KMS-11 (cell line): Measurements from ENCODE around the gene TOP1.

ENCODE experiments used
- H2AFZ ChIP-seq: fragments of 200-600 bp; sonication (generic); 2 replicates; pipeline ENCODE4 v1.6.1; 2016; ENCODE audit warnings: antibody characterized with exemption, mixed run types, low read depth
- H3K27ac ChIP-seq: fragments of 200-600 bp; sonication (generic); 2 replicates; pipeline ENCODE4 v1.6.1; 2016; ENCODE audit warnings: mild to moderate bottlenecking, mixed run types
- H3K27me3 ChIP-seq: fragments of 200-600 bp; sonication (generic); 2 replicates; pipeline ENCODE4 v1.6.1; 2017; ENCODE audit warnings: mild to moderate bottlenecking, low read depth, mixed run types, moderate library complexity; ENCODE audit not compliant: insufficient read depth
- H3K36me3 ChIP-seq: fragments of 200-600 bp; sonication (generic); 2 replicates; pipeline ENCODE4 v1.6.1; 2017; ENCODE audit warnings: mild to moderate bottlenecking, mixed run types; ENCODE audit not compliant: insufficient read depth
- H3K4me1 ChIP-seq: fragments of 200-600 bp; sonication (generic); 2 replicates; pipeline ENCODE4 v1.6.1; 2016; ENCODE audit warnings: mild to moderate bottlenecking, low read depth, mixed run types; ENCODE audit not compliant: poor library complexity, severe bottlenecking
- H3K4me2 ChIP-seq: fragments of 200-600 bp; sonication (generic); 2 replicates; pipeline ENCODE4 v1.7.0; 2016; ENCODE audit warnings: mild to moderate bottlenecking, mixed run types
- H3K4me3 ChIP-seq: fragments of 200-600 bp; sonication (generic); IDR thresholded peaks from 2 replicates; pipeline ENCODE4 v1.6.1; 2017; ENCODE audit warnings: low read depth, low read length, mixed read lengths; ENCODE audit not compliant: insufficient read depth
- H3K79me2 ChIP-seq: fragments of 200-600 bp; sonication (generic); 2 replicates; pipeline ENCODE4 v1.6.1; 2016; ENCODE audit warnings: low read depth, mixed run types; ENCODE audit not compliant: insufficient read depth
- H3K9ac ChIP-seq: fragments of 200-600 bp; sonication (generic); 2 replicates; pipeline ENCODE4 v1.6.1; 2016; ENCODE audit warnings: mild to moderate bottlenecking, mixed run types
- H4K20me1 ChIP-seq: fragments of 200-600 bp; sonication (generic); 2 replicates; pipeline ENCODE4 v1.6.1; 2016; ENCODE audit warnings: mild to moderate bottlenecking, mixed run types; ENCODE audit not compliant: insufficient read depth
- CTCF ChIP-seq: fragments of 200-600 bp; sonication (generic); conservative IDR thresholded peaks from 2 replicates; pipeline ENCODE4 v1.6.1; 2017; ENCODE audit warnings: low read depth, mild to moderate bottlenecking, antibody characterized with exemption, low read length, moderate library complexity, mixed read lengths

The TOP1 gene

DNA sequence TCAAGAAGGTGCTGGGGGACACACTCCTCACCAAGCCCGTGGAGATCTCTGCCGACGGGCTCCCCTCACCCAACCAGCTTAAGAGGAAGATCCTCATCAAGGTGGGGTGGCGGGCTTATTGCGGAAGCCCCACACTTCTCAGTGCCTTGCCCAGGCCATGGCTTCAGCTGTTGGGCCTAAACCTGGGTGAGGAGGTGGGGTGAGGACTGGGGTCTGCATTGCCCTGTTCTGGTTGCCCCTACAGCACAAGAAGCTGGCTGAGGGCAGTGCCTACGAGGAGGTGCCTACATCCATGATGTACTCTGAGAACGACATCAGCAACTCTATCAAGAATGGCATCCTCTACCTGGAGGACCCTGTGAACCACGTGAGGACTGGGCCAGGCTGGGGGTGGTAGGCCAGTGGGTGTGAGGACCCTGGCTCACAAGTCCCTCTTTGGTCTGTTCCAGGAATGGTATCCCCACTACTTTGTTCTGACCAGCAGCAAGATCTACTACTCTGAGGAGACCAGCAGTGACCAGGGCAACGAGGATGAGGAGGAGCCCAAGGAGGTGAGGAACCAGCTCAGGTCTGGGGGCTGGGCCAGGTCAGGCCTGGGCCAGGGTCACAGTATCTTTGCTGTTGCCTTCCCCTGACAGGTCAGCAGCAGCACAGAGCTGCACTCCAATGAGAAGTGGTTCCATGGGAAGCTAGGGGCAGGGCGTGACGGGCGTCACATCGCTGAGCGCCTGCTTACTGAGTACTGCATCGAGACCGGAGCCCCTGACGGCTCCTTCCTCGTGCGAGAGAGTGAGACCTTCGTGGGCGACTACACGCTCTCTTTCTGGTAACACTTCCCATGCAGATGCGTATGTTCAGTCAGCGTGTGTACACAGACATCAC is 136.6 kb downstream of the TOP1 start:
- Histone ChIP-seq H3K27ac (no peak overlapping the region), H3K4me3 (no peak overlapping the region), H3K4me1 (peaks cover 24% of the 10 kb centered on the region), H3K4me2 (no peak overlapping the region), H2AFZ (no peak overlapping the region), H3K9ac (no peak overlapping the region), H3K27me3 (no peaks in the 10 kb centered on the region), H4K20me1 (no peaks in the 10 kb centered on the region), H3K79me2 (no peaks in the 10 kb centered on the region), H3K36me3 (no peaks in the 10 kb centered on the region)
- TF ChIP-seq CTCF: no peak

DNA sequence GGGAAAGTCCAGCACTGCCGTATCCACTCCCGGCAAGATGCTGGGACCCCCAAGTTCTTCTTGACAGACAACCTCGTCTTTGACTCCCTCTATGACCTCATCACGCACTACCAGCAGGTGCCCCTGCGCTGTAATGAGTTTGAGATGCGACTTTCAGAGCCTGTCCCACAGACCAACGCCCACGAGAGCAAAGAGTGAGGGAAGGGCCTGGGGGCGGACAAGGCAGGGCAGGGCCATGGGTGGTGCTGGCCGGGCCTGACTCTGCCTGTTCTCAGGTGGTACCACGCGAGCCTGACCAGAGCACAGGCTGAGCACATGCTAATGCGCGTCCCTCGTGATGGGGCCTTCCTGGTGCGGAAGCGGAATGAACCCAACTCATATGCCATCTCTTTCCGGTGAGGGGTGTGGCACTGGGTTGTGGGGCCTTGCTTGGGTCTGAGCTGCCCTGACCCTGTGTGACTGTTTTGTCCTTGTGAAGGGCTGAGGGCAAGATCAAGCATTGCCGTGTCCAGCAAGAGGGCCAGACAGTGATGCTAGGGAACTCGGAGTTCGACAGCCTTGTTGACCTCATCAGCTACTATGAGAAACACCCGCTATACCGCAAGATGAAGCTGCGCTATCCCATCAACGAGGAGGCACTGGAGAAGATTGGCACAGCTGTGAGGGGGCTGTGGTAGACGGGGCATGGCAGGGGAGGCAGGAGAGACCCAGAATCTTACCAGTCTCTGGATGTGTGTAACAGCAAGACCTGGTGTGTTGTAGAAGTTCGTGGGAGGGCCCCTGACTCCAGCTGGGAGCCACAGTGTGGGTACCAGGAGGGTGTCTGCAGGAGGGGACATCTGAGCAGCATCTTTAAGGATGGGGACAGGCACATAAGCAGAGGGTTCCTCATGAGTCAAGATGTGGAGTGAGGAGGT is 137.8 kb downstream of the TOP1 start:
- no peak overlapping the region for H2AFZ ChIP-seq
- no peaks in the 10 kb centered on the region for H3K79me2 ChIP-seq
- H3K4me1 ChIP-seq: peaks cover 24% of the 10 kb centered on the region
- H3K4me3 ChIP-seq: no peak overlapping the region
- H3K27ac ChIP-seq: no peak overlapping the region
- no peaks in the 10 kb centered on the region for H3K27me3 ChIP-seq
- no peaks in the 10 kb centered on the region for H3K36me3 ChIP-seq
- peak overlapping the region; percentile 40; the same call in 1 of the 2 replicates for H3K4me2 ChIP-seq
- no peaks in the 10 kb centered on the region for H4K20me1 ChIP-seq
- no peak for TF ChIP-seq CTCF
- H3K9ac ChIP-seq: no peak overlapping the region

- H3K27me3 ChIP-seq: no peaks in the 10 kb centered on the region
- no peak overlapping the region for H3K27ac ChIP-seq
- peak overlapping the region; percentile 40; the same call in 1 of the 2 replicates for H3K4me2 ChIP-seq
- no peak overlapping the region for H3K9ac ChIP-seq
- peaks cover 24% of the 10 kb centered on the region for H3K4me1 ChIP-seq
- H2AFZ ChIP-seq: no peak overlapping the region
- H3K4me3 ChIP-seq: no peak overlapping the region
- no peaks in the 10 kb centered on the region for H4K20me1 ChIP-seq
- TF ChIP-seq CTCF: no peak
- no peaks in the 10 kb centered on the region for H3K79me2 ChIP-seq
- no peaks in the 10 kb centered on the region for H3K36me3 ChIP-seq
Measured at GRCh38 chr20:41167118-41167470, 138.5 kb downstream of the TOP1 start.

DNA sequence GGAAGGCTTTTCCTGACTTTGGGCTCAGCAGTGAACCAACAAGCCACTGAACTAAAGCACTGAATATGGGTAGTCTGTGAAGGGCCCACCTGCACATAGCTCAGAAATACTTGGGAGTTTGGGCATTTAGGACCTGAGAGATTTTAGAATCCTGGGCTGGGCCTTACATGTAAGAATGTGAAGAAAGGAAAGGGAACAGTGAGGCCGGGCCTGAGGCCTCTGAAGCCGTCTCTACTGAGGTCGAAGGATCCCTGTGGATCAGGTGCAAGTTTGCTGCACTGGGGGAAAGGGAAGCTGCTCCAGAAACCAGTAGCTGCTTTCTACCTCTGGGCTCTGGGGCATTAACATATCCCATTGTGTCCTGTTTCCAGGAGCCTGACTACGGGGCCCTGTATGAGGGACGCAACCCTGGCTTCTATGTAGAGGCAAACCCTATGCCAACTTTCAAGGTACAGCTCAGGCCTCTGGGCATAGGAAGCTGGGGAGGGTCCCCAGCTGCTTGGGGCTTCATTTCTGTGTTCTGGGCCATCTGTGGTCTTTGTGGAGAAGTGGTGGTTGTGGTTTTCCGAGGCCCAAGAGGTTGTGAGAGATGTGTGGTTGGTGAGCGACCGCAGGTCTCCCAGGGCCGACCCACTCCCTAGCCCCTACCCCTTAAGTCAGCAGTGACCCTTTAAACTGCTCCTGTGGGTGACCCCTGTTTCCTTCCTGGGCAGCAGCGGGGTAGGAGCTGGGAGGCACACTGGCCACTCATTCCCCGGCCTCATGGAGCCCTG is 139.0 kb downstream of the TOP1 start:
- Histone ChIP-seq H2AFZ (no peak overlapping the region), H3K79me2 (no peaks in the 10 kb centered on the region), H3K4me3 (no peak overlapping the region), H3K27ac (no peak overlapping the region), H3K27me3 (no peaks in the 10 kb centered on the region), H3K4me2 (peak overlapping the region; percentile 40; the same call in 1 of the 2 replicates), H4K20me1 (no peaks in the 10 kb centered on the region), H3K4me1 (peaks cover 24% of the 10 kb centered on the region), H3K9ac (no peak overlapping the region), H3K36me3 (no peaks in the 10 kb centered on the region)
- no peak for TF ChIP-seq CTCF
